HS-27A (cell line): ENCODE data around the gene SPEG.

Source experiments
- DNase-seq: peaks from one replicate; pipeline ENCODE4 v3.0.0-alpha.2; 2012; ENCODE audit warnings: low read depth, missing footprints

Gene SPEG

DNA sequence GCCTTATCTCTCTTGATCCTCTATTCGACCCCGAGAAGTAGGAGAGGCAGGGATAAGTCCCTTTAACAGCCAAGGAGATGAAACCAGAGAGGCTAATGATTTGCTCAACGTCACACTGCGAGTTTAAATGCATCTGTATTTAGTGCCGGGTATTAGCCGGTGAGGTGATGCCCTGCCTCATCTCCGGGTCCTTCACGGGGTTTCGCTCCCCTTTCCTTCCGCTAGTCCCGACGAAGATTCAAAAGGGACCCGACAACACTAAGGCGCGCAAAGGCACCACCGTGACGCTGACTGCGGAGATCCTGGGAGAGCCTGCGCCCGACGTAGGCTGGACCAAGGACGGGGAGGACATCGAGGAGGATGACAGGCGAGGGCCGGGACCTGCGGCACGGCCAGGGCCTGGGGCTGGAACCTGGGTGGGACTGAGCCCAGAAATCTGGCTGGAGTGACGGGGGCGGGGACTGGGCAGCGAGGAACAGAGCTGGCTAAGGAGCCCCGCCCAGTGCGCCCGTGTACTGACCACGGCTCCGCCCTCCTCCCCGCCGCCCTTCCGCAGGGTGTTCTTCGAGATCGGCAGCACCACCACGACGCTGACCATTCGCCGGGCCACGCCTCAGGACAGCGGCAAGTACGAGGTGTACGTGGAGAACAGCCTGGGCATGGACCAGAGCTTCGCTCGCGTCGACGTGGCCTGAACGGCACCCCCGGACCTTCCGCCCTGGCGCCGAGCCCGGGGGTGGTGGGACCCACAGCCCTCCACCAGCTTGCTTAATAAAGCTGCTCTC, 63.0 kb downstream of the SPEG start:
- DNase-seq: peak; percentile 42

DNA sequence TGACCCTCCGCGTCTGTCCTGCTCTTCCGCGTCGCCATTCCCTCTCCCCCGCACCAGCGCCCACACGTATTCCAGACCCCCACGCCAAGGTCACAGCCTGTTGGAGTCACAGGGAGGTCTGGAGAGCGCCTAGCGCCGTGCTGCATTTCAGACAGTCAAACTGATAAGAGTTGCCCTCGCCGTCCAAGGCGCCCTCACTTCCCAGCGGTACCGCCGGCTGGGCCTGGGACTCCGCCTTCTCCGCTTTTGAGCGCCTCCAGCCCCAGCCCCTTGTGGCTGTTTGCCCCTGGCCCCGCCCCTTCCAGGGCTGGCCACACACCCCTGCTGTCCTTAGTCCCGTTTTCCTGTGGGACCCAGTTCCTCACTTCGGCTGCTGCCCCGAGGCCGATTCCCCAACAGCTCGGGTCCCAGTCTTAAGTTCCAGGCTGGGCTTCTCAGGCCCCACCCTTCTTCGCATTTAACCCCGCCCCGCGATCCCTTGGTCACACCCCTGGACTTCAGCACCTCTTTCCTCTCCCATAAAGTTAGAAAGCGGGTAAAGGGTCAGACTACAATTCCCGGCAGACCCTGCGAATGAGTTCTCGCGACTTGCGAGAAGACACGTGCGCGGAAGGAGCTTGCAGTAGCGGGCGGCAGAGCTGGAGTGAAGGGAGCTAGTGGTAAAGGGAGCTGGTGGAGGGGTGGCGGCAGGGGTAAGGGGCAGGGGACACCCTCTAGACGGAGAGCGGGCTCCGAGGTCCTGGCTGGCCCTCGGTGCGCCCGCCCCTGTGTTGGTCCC, 63.8 kb downstream of the SPEG start, which contains the start of gene GMPPA:
GMPPA (plus strand) TSS at position 612 of the 778 bp plus-strand sequence. CDS start 1,085 bp downstream, outside the sequence.
- DNase-seq: peak; percentile 85

DNA sequence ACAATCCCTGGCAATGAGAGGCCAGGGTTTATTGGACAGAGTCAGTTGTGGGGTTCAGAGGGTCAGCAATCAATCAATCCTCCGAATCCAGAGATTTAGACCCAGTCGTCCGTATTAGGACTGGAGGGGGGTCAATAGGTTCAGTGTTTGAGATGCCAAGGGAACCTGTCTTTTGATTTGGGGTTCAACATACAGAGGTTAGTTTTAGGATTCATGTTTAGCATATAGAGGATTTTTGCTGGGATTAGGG, 64.3 kb downstream of the SPEG start:
- no peak for DNase-seq

DNA sequence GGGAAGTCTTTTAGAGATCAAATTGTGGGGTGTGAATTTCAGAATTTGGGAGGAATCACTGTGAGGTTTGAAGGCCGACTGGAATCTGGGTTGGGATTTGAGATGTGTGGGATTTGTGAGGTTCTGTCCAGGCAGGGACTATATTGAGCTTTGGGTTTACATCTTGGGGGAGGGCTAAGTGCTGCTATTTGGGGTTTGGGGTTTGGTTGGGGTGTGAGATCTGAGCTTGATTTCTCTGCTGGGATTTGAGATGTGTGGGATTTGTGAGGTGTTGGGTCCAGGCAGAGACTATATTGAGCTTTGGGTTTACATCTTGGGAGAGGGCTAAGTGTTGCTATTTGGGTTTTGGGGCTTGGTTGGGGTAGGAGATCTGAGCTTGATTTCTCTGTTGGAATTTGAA, 64.9 kb downstream of the SPEG start:
- no peak for DNase-seq

DNA sequence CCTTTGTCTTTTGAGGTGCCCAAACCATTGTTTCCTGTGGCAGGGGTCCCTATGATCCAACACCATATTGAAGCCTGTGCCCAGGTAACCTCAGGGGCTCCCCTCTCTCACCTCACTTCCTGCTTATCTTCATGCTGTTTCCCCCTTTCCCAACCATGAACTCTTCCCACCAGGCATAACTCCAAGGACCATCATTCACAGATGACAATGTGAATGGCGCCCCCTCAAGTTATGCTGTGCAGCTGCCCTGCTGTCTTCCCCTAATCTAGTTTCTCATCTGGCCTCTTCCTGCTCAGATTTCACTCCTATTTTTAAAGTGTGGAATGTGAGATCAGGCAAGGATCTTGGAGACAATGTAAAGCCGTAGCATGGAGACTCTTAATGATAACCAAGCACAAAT, 65.5 kb downstream of the SPEG start:
- no peak for DNase-seq

DNA sequence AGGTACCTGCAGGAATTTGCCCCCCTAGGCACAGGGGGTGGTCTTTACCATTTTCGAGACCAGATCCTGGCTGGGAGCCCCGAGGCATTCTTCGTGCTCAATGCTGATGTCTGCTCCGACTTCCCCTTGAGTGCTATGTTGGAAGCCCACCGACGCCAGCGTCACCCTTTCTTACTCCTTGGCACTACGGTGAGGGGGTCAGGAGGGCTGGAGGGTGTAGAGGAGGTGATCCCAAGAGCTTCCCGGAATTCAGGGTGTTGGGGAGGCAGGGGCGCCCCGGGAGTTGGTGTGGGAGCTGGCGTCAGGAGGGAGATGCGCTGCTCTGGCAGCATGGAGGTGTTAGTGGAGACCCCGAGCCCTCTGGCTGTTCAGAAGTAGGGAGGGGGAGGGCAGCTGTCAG, 67.2 kb downstream of the SPEG start:
- DNase-seq: no peak

DNA sequence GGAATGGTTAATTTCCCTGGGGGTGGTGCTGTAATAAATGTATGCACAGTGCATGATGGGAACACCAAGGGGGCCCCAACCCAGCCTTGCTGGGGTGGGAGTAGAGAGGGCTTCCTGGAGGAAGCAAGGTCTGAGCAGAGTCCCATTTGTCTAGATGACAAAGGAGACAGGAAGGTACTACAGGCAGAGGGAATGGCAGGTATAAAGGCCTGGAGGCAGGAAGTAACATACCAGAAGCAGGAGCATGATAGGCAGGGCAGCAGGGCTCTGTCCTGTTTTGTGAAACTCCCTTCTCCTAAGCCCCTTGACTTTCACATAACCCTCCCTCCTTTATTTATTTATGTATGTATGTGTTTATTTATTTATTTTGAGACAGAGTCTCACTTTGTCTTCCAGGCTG, 68.0 kb downstream of the SPEG start:
- DNase-seq: no peak

DNA sequence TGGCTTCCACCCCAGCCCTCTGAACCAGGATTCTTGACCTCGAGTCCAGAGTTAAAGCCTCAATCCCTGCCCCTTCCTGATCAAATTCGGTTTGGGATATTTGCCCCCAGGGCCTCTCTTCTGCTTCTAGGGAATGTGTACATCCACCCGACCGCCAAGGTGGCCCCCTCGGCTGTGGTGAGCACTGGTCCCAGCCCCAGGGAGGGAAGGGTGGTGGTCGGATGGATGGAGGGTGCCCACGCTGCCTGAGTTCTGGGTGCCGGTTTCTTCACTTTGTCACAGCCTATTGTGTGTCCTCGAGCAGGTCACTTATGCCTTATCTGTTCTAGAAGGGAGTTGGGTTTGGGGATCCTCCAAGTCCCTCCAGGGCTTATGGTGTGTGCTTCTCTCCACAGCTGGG, 70.9 kb downstream of the SPEG start:
- no peak for DNase-seq

DNA sequence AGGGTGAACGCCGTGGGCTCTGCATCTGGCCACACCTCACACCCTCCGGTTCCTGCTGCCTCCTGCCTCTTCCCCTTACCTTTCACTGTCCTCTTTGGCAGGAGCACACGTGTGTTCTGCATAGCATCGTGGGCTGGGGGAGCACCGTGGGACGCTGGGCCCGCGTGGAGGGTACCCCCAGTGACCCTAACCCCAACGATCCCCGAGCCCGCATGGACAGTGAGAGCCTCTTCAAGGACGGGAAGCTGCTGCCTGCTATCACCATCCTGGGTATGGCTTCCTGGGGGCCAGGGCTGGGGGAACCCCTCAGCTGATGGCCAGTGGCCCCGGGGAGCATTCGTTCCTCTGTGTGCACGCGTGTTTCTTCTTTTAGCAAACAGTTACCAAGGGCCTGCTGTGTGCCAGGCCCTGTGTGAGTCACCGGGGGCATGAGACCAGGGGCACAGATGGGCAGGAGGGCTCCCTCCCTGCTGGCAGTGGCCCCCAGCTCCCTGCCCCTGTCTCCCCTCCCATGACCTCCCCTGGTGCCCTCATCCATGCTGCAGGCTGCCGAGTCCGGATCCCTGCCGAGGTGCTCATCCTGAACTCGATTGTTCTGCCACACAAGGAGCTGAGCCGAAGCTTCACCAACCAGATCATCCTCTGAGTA, 71.6 kb downstream of the SPEG start:
- DNase-seq: no peak

DNA sequence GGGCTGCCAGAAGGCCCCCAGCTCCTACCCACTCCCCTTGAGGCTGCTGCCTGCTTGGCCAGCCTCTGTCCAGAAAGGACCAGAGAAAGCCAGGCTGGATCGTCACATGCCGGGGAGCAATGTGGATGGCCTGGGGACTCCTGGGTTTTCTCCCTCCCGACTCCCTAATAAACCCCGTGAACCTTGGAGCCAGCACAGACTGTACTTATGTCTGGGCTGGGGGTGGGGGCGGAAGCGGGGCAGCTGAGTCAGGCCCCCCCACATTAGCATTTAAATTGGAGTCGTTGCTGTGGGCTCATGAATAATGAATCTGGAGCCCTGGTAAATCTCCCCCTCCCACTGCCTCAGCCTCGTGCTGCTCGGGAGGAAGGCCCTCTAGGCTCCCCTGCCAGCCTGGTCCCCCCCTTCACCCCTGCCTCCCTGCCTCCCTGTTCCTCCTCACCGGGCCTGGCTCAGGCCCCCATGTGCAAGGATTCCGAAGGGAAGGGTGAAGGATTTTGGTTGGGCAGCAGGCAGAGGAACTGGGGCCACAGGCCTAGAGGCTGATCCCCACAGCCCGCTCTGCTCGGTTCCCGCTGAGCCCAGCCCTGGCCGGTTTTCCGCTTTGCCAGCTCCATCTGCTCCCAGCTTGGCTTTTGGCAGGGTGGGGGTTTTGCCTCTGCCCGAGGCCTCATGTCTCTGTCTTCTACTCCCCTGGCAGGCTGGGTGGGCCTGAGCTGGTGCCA, 72.3 kb downstream of the SPEG start:
- DNase-seq: no peak

DNA sequence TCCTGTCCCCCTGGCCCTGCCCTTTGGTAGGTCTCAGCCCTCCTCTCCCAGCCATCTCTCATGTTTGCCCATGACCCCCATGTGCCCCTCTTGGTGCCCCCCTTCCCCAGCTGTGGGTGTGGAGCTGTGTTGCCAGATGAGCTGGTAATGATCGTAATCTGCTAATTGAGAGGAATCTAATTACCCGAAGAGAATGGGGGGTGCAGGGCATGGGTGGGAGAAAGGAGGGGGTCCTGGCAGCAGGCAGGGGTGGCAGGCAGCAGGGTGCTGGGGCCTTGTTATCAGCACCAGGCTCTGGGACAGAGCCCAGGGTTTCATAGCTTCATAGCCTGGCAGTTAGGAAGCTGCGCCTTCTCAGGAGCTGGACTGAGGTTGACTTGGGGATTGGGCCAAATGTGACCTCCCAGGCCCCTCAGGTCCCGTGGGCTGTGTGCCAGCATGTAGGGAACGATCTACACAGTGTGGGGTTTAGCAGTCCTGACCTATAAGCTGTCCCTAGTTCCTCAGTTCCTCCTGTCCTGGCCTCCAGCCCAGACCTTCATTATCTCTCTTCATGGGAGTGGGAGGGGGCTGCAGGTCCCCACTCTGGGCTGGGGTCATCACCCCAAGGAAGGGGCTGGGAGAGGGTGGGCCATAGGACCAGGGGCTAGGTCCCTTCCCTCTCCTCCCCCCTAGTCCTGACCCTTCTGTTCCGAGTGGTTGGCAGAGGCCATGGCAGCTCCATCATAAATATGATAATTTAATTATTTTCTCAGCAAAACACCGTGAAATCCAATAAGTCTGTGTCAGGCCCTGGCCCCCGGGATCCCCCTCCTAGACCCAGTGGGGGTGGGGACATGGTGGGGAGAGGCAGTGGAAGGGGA, 73.2 kb downstream of the SPEG start:
- no peak for DNase-seq

DNA sequence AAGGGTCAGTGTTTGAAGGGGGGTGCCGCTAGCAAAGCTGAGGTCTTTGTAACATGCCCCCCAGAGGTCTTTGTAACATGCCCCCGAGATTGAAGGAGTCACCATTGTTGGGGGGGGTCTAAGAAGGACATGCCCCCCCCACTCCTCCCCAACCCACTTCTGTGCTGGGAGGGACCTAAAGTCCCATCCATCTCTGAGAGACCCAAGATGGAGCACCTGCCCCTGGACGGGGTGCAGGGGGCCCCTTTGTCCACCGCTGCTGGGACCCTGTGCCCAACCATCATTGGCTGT, 73.7 kb downstream of the SPEG start:
- DNase-seq: no peak

DNA sequence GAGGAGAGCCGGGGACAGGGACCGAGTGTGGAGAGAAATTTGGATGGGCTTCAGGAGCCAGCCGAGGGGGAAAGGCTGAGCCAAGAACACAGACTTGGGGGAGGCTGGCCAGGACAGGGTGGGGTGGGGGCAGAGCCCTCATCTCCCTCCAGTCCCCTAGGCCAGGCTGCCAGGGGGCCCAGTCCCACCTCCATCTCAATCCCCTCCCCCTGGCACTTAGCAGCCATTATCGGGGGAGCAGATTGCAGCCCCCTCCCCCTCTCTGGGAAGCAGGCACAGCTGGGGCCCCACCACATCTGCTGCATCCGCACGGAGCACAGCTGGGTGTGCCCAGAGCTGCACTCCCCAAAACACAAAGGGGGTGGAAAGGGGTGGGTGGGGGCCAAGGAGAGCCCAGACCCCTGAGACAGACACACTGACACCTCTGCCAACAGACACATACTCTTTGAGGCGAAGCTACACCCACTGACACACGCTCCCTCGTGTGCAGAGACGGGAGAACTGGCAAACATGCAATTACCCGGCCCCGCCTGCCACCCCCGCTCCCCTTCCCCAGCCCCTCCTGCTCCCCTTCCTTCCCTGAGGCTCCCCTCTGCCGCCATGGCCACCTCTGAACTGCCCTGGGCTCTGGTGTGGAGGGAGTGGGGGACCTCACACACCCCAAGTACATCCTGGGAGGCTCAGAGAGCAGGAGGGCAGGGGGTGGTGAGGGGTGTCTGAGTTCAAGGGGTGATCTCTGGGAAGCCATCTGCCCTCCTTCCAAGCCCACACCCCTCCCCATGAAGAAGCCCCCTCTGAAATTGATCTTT, 74.5 kb downstream of the SPEG start:
- no peak for DNase-seq

DNA sequence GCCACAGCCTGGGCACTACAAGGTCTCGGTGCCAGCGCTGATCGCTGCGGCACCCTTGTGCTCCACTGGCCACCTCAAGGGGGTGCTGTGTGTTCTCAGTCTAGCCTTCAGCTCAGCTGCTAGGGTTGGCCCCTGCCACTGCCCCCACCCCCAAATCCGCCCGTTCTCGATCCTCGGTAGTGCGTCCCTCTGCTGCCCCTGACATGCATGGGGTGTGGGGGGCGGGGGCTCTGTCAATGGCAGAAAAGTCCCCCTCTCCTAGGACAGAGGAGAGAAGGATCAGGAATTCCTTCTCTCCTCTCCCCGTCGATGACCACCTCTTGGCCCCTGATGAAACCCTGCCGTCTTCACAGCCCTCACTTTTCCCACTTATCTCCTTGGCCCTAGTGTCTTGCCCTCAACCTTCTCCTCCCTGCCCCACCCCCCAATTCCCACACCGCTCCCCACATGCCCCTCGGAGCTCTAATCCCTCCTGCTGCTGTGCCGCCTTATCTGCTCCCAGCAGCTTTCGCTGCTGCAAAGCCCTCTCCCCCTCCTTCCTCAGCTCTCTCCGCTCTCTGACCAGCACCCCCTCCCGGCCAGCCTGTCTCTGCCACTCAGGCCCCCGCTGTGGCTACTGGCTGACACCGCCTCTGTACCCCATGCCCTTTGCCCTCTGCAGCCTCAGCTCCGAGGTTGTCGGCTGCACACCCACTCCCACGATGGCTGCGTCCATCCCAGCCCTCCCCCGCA, 75.3 kb downstream of the SPEG start:
- no peak for DNase-seq

DNA sequence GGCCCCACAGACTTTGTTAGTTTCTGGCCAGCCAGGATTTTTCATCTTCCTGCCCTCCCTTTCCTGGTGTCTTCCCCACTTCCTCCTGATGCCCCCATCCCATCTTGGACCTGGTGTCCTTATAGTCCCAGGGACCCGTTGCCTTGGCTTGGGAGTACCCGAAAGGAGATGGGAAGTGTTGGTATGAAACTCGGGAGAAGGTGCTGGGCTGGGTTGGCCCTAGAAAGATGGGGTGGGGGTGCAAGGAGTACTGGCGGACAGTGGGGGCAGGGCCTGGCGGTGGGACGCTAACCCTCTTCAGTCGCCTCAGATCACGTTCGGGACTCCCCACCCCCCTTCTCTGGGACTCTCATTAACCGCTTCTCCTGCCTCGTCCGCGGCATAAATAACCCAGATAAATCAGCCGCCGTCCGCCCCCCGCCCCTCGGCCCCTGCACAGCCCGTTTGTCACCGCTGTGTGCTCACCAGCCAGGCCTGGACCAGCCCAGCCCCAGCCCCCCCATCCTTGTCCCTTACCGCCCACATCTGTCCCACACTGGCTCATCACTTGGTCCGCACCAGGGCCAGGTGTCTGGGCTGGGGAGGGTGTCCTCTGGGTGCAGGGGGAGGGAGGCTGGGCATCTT, 76.0 kb downstream of the SPEG start:
- DNase-seq: no peak

DNA sequence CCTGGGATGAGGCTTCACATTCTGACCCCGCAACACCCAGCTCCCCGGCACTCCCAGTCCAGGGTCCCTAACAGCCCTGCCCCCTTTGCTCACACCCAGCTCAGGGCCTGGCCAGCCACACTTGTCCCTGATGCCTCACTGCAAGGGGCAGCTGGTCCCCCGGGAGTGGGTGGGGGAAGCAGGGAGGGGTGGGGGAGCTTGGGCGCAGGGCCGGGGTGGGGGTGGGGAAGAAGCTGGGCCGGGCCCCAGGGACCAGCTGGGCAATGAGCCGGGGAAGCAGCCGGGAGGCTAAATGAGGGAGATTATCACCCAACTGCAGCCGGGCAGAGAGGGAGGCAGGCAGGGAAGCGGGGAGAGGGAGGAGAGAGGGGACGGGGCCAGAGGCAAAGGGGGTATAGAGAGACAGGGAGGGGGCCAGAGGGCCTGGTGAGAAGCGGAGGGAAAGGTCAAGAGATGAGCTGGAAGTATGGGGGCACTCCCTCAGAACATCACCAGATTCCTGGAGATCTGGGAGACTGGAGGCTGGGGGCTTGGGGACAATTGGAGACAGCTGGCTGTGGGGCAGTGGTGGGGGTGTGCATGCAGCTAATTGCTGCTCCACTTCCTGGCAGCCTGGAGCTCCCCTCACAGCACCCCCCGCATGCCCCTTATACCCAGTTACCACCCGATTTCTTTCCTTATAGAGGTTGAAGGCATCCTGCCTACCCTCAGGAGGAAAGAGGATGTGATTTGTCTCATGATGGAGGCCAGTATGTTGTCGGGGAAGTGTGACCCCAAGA, 77.1 kb downstream of the SPEG start:
- DNase-seq: no peak

DNA sequence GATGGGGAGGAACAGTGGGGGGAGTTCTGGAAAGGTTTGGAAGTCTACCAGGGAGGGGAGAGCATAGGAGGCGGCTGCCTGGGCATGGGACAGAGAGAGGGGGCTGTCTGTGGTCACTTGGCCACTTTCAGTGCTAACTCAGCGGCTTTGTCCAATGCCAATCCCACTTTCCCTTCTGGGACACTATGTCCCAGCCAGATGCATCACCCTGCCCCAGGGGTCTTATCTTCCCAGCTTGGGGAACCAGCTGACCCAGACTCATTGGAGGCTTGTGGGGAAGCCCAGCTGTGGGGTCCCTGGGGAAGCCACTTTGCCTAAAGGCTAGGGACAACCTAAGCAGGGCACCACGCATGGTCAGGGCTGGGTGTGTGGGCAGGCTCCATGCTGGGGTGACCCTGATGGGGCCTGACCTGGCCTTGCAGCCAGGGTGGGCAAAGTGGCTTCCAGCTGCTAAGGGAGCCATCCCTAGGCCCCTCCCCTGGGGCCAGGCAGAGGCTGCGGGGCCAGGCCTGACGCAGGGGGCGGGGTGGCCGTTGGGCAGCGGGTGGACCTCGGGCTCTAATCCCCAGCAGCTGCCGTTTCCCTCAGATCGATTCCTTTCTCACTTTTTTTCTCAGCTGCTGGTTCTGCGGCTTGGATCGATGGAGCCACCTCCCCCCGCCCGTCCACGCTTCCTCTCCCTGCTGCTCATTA, 78.0 kb downstream of the SPEG start:
- no peak for DNase-seq

DNA sequence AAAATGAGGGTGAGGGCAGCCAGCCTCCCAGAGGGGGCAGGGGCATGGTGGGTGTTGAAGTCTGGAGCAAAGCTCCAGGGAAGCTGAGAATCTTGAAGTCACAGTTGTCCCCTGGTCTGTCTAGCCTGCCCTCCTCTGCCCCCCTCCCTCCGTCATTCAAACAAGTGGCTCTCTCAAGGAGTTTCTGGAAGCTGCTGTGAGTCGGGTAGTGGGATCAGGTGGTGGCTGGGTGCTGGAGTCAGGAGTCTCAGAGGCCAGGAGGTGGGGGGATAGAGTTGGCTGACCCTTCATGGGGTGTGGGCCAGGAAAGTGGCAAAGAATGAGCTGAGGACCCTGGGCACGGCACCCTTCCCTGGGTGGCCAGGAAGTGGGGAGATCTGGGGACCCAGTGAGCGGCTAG, 79.1 kb downstream of the SPEG start:
- no peak for DNase-seq
